ENCODE results near the gene SLC25A5.
"Not testable (repeated sequence)": the region's sequence is repeated elsewhere in the genome, so short reads cannot be mapped to it uniquely, and the experiment has no call there.

SLC25A5 gene

GRCh38 chrX:119486745-119487144 lies 18.5 kb downstream of the SLC25A5 start:
- no peak for DNase-seq (ENCODE audit: extremely low read depth, insufficient read length)
- TF ChIP-seq, protein P1, sequence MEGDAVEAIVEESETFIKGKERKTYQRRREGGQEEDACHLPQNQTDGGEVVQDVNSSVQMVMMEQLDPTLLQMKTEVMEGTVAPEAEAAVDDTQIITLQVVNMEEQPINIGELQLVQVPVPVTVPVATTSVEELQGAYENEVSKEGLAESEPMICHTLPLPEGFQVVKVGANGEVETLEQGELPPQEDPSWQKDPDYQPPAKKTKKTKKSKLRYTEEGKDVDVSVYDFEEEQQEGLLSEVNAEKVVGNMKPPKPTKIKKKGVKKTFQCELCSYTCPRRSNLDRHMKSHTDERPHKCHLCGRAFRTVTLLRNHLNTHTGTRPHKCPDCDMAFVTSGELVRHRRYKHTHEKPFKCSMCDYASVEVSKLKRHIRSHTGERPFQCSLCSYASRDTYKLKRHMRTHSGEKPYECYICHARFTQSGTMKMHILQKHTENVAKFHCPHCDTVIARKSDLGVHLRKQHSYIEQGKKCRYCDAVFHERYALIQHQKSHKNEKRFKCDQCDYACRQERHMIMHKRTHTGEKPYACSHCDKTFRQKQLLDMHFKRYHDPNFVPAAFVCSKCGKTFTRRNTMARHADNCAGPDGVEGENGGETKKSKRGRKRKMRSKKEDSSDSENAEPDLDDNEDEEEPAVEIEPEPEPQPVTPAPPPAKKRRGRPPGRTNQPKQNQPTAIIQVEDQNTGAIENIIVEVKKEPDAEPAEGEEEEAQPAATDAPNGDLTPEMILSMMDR (IDR thresholded peaks at IDR 0.05; ENCODE audit: insufficient read depth, low read length, poor library complexity, severe bottlenecking), result no peak
- Histone ChIP-seq H3K4me3 (replicated peaks; ENCODE audit: low read depth, low read length) (no peak overlapping the region), H3K36me3 (ENCODE audit: control insufficient read depth, insufficient read depth, low read length) (no peaks in the 10 kb centered on the region), H3K27me3 (replicated peaks; ENCODE audit: control insufficient read depth, insufficient read depth, low read length) (no peaks in the 10 kb centered on the region)

- H3K4me3 ChIP-seq (replicated peaks; ENCODE audit: low read depth, low read length); H3K36me3 ChIP-seq (ENCODE audit: control insufficient read depth, insufficient read depth, low read length); H3K27me3 ChIP-seq (replicated peaks; ENCODE audit: control insufficient read depth, insufficient read depth, low read length); DNase-seq (ENCODE audit: extremely low read depth, insufficient read length): not testable (repeated sequence)
These were observed 19.5 kb downstream of the SLC25A5 start for GRCh38 chrX:119487766-119488165.

GRCh38 chrX:119488749-119489148 lies 20.5 kb downstream of the SLC25A5 start:
- no peak for DNase-seq (ENCODE audit: extremely low read depth, insufficient read length)
- TF ChIP-seq, protein P1 (IDR thresholded peaks at IDR 0.05; ENCODE audit: insufficient read depth, low read length, poor library complexity, severe bottlenecking), result peak; percentile 61
- H3K27me3 ChIP-seq (replicated peaks; ENCODE audit: control insufficient read depth, insufficient read depth, low read length), result no peaks in the 10 kb centered on the region
- no peaks in the 10 kb centered on the region for H3K36me3 ChIP-seq (ENCODE audit: control insufficient read depth, insufficient read depth, low read length)
- no peak overlapping the region for H3K4me3 ChIP-seq (replicated peaks; ENCODE audit: low read depth, low read length)

GRCh38 chrX:119489212-119490074 lies 21.2 kb downstream of the SLC25A5 start:
- TF ChIP-seq, protein P1 (IDR thresholded peaks at IDR 0.05; ENCODE audit: insufficient read depth, low read length, poor library complexity, severe bottlenecking), result no peak
- H3K27me3 ChIP-seq (replicated peaks; ENCODE audit: control insufficient read depth, insufficient read depth, low read length), result no peaks in the 10 kb centered on the region

GRCh38 chrX:119492463-119492862 lies 24.2 kb downstream of the SLC25A5 start:
- no peaks in the 10 kb centered on the region for H3K36me3 ChIP-seq (ENCODE audit: control insufficient read depth, insufficient read depth, low read length)
- no peaks in the 10 kb centered on the region for H3K27me3 ChIP-seq (replicated peaks; ENCODE audit: control insufficient read depth, insufficient read depth, low read length)
- no peak overlapping the region for H3K4me3 ChIP-seq (replicated peaks; ENCODE audit: low read depth, low read length)
- TF ChIP-seq, protein P1 (IDR thresholded peaks at IDR 0.05; ENCODE audit: insufficient read depth, low read length, poor library complexity, severe bottlenecking), result no peak
- DNase-seq (ENCODE audit: extremely low read depth, insufficient read length), result no peak

More at GRCh38 chrX:119489212-119490074, 21.2 kb downstream of the SLC25A5 start:
- Histone ChIP-seq H3K4me3 (replicated peaks; ENCODE audit: low read depth, low read length) (no peak overlapping the region), H3K36me3 (ENCODE audit: control insufficient read depth, insufficient read depth, low read length) (no peaks in the 10 kb centered on the region)
- no peak for DNase-seq (ENCODE audit: extremely low read depth, insufficient read length)

DNA sequence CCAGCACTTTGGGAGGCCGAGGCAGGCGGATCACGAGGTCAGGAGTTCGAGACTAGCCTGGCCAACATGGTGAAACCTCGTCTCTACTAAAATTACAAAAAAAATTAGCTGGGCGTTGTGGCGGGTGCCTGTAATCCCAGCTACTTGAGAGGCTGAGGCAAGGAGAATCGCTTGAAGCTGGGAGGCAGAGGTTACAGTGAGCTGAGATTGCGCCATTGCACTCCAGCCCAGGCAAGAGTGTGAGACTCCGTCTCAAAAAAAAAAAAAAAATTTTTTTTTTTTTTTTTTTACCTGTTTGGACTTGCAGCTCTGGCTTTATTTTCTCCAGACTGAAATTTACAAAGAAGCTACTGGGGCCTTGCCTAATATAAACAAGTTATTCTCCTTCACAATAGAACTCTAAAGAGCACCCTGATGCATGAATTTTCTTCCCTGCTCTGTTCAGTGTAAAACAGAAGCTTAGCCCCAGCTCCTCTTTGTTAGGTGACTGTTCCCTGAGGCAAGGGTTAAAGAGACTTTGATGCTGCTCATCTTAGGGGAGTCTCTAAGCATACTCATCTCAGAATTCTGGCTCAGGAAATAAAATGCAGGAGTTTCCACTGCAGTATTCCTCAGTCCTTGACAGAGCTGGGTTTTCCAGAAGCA lies 25.7 kb downstream of the SLC25A5 start:
- H3K27me3 ChIP-seq (replicated peaks; ENCODE audit: control insufficient read depth, insufficient read depth, low read length); DNase-seq (ENCODE audit: extremely low read depth, insufficient read length); H3K36me3 ChIP-seq (ENCODE audit: control insufficient read depth, insufficient read depth, low read length); H3K4me3 ChIP-seq (replicated peaks; ENCODE audit: low read depth, low read length): not testable (repeated sequence)
